Upper lobe of right lung (tissue), 1 donor: ENCODE results near the gene CAMTA1. TPM values are rescaled to one million over a fixed set of nuclear protein-coding genes. Genes with fewer than 3 reads are reported as not detected.

ENCODE experiments used
- ATAC-seq: fragments of 200-7000 bp; cut with Tn5 transposase; one replicate; pipeline ENCODE4 v1.9.1; 2020; ENCODE audit warnings: mild to moderate bottlenecking, moderate library complexity
- DNase-seq: peaks from one replicate; pipeline ENCODE4 v3.0.0-alpha.2; 2020
- H3K27ac ChIP-seq: fragments of 200-600 bp; one replicate; pipeline ENCODE4 v1.8.0; 2022
- H3K27me3 ChIP-seq: fragments of 200-600 bp; one replicate; pipeline ENCODE4 v1.8.0; 2022; ENCODE audit warnings: mild to moderate bottlenecking
- H3K36me3 ChIP-seq: fragments of 200-600 bp; one replicate; pipeline ENCODE4 v1.8.0; 2022
- H3K4me1 ChIP-seq: fragments of 200-600 bp; one replicate; pipeline ENCODE4 v1.8.0; 2022
- H3K4me3 ChIP-seq: fragments of 200-600 bp; one replicate; pipeline ENCODE4 v1.8.0; 2022; ENCODE audit warnings: mild to moderate bottlenecking
- H3K9me3 ChIP-seq: fragments of 200-600 bp; one replicate; pipeline ENCODE4 v1.8.0; 2022
- CTCF ChIP-seq: fragments of 200-600 bp; IDR thresholded peaks from one replicate; pipeline ENCODE4 v1.8.0; 2022; ENCODE audit warnings: antibody characterized with exemption
- intact Hi-C: fragments of 100-400 bp; cut with DNase I; formaldehyde crosslinking; loops from one replicate; pipeline ENCODE4 v1.11.0; 2022
- total RNA-seq: library from RNA; stranded (reverse); fragmentation: NEBNext Ultra II Directional; extraction: Animal tissue kit (Norgen Biotek cat#: 25700); gene quantifications from one replicate; pipeline ENCODE4 v1.2.1, GENCODE V29; 2021
- donor health status: DM: no; HTN: yes; CAD: no; lungs with severe emphysema.

The CAMTA1 gene
- total RNA-seq, 1 donor from 2014 or later: 63.4 TPM

GRCh38 chr1:7509598-7509997 is 724.3 kb downstream of the CAMTA1 start:
- H3K9me3 ChIP-seq: no peaks in the 10 kb centered on the region
- no peak for TF ChIP-seq CTCF
- no peaks in the 10 kb centered on the region for H3K27me3 ChIP-seq
- intact Hi-C loops: no loop called here
- DNase-seq (no peak), ATAC-seq (no peak)
- H3K4me3 ChIP-seq: no peak overlapping the region
- H3K36me3 ChIP-seq: no peaks in the 10 kb centered on the region
- H3K27ac ChIP-seq: no peak overlapping the region
- no peaks in the 10 kb centered on the region for H3K4me1 ChIP-seq

- ATAC-seq: no peak
- H3K27me3 ChIP-seq: no peaks in the 10 kb centered on the region
- H3K4me1 ChIP-seq: no peaks in the 10 kb centered on the region
- H3K4me3 ChIP-seq: no peak overlapping the region
- H3K36me3 ChIP-seq: no peaks in the 10 kb centered on the region
- TF ChIP-seq CTCF: no peak
- DNase-seq: no peak
- intact Hi-C loops: no loop called here
- no peak overlapping the region for H3K27ac ChIP-seq
- H3K9me3 ChIP-seq: no peaks in the 10 kb centered on the region
Observed at GRCh38 chr1:7510389-7510931, 725.2 kb downstream of the CAMTA1 start.

GRCh38 chr1:7511381-7511780 is 726.1 kb downstream of the CAMTA1 start:
- intact Hi-C loops: no loop called here
- DNase-seq: no peak
- ATAC-seq: no peak

GRCh38 chr1:7513081-7513480 is 727.8 kb downstream of the CAMTA1 start:
- Histone ChIP-seq H3K4me1 (no peaks in the 10 kb centered on the region), H3K9me3 (no peaks in the 10 kb centered on the region), H3K27me3 (no peaks in the 10 kb centered on the region), H3K4me3 (no peak overlapping the region), H3K36me3 (no peaks in the 10 kb centered on the region), H3K27ac (no peak overlapping the region)
- DNase-seq: no peak
- no peak for TF ChIP-seq CTCF
- no peak for ATAC-seq
- intact Hi-C loops: no loop called here

More at GRCh38 chr1:7511381-7511780, 726.1 kb downstream of the CAMTA1 start:
- no peak overlapping the region for H3K4me3 ChIP-seq
- H3K27ac ChIP-seq: no peak overlapping the region
- H3K36me3 ChIP-seq: no peaks in the 10 kb centered on the region
- no peaks in the 10 kb centered on the region for H3K4me1 ChIP-seq
- TF ChIP-seq CTCF: no peak
- no peaks in the 10 kb centered on the region for H3K9me3 ChIP-seq
- no peaks in the 10 kb centered on the region for H3K27me3 ChIP-seq

GRCh38 chr1:7515175-7515574 is 729.9 kb downstream of the CAMTA1 start:
- intact Hi-C loops: no loop called here
- H3K4me1 ChIP-seq: no peaks in the 10 kb centered on the region
- no peaks in the 10 kb centered on the region for H3K9me3 ChIP-seq
- no peak overlapping the region for H3K27ac ChIP-seq
- DNase-seq: no peak
- H3K27me3 ChIP-seq: no peaks in the 10 kb centered on the region
- TF ChIP-seq CTCF: no peak
- H3K36me3 ChIP-seq: no peaks in the 10 kb centered on the region
- H3K4me3 ChIP-seq: no peak overlapping the region
- peak; percentile 20 for ATAC-seq

- Histone ChIP-seq H3K27me3 (no peaks in the 10 kb centered on the region), H3K4me3 (no peak overlapping the region), H3K27ac (no peak overlapping the region), H3K4me1 (no peaks in the 10 kb centered on the region), H3K9me3 (no peaks in the 10 kb centered on the region), H3K36me3 (no peaks in the 10 kb centered on the region)
- DNase-seq (no peak), ATAC-seq (no peak)
- TF ChIP-seq CTCF: no peak
- intact Hi-C loops: no loop called here
Observed at GRCh38 chr1:7515904-7516303, 730.6 kb downstream of the CAMTA1 start.
